KBM-7 (cell line): ENCODE data around the gene DTNBP1.

ENCODE experiments used
- DNase-seq: peaks from one replicate; pipeline ENCODE4 v3.0.0-alpha.2; 2015
- in situ Hi-C: fragments of 300-500 bp; cut with MboI; formaldehyde crosslinking; loops from 2 replicates; pipeline ENCODE4 v1.14.3; 2020; ENCODE audit warnings: low sequenced_read_pairs, low pct_unique_long_range_greater_than_20kb, mixed read lengths

Gene DTNBP1

GRCh38 chr6:15500078-15500740 is 162.6 kb downstream of the DTNBP1 start:
- no peak for DNase-seq
- in situ Hi-C loops = no loop called here

GRCh38 chr6:15499591-15499990 is 163.2 kb downstream of the DTNBP1 start:
- DNase-seq = no peak
- in situ Hi-C loops = no loop called here

- in situ Hi-C loops = no loop called here
- DNase-seq = no peak
These were observed 163.7 kb downstream of the DTNBP1 start for GRCh38 chr6:15499125-15499524.

GRCh38 chr6:15498640-15499039 is 164.2 kb downstream of the DTNBP1 start:
- in situ Hi-C loops = no loop called here

GRCh38 chr6:15496345-15497131 is 166.3 kb downstream of the DTNBP1 start:
- no peak for DNase-seq
- in situ Hi-C loops = no loop called here

More at GRCh38 chr6:15498640-15499039, 164.2 kb downstream of the DTNBP1 start:
- no peak for DNase-seq

- in situ Hi-C loops = no loop called here
- DNase-seq = no peak
These were observed 167.4 kb downstream of the DTNBP1 start for GRCh38 chr6:15495375-15495901.

GRCh38 chr6:15493437-15494168 is 169.2 kb downstream of the DTNBP1 start:
- no peak for DNase-seq
- in situ Hi-C loops = no loop called here

GRCh38 chr6:15491986-15492269 is 170.9 kb downstream of the DTNBP1 start:
- in situ Hi-C loops = no loop called here
- no peak for DNase-seq

- in situ Hi-C loops = no loop called here
- peak; percentile 57 for DNase-seq
These were observed 171.4 kb downstream of the DTNBP1 start for GRCh38 chr6:15491255-15491985.

- in situ Hi-C loops = no loop called here
- DNase-seq = no peak
These were observed 172.4 kb downstream of the DTNBP1 start for GRCh38 chr6:15490242-15491100.

GRCh38 chr6:15489261-15489962 is 173.4 kb downstream of the DTNBP1 start:
- in situ Hi-C loops = no loop called here
- DNase-seq = no peak

GRCh38 chr6:15487262-15487661 is 175.6 kb downstream of the DTNBP1 start:
- DNase-seq = no peak
- in situ Hi-C loops = no loop called here

GRCh38 chr6:15485936-15486335 is 176.9 kb downstream of the DTNBP1 start:
- in situ Hi-C loops = no loop called here
- no peak for DNase-seq

GRCh38 chr6:15484821-15485220 is 178.0 kb downstream of the DTNBP1 start:
- in situ Hi-C loops = no loop called here
- no peak for DNase-seq

GRCh38 chr6:15484140-15484539 is 178.7 kb downstream of the DTNBP1 start:
- in situ Hi-C loops = no loop called here
- no peak for DNase-seq

GRCh38 chr6:15483060-15483459 is 179.8 kb downstream of the DTNBP1 start:
- no peak for DNase-seq
- in situ Hi-C loops = no loop called here

GRCh38 chr6:15481390-15482291 is 181.2 kb downstream of the DTNBP1 start:
- in situ Hi-C loops = no loop called here
- DNase-seq = peak; percentile 19
